Measurements from ENCODE around the gene MOV10.

MOV10 gene

GRCh38 chr1:112675728-112676381, 1.4 kb downstream of the MOV10 start:
- DNase-seq (ENCODE audit: low spot score) = no peak

DNA sequence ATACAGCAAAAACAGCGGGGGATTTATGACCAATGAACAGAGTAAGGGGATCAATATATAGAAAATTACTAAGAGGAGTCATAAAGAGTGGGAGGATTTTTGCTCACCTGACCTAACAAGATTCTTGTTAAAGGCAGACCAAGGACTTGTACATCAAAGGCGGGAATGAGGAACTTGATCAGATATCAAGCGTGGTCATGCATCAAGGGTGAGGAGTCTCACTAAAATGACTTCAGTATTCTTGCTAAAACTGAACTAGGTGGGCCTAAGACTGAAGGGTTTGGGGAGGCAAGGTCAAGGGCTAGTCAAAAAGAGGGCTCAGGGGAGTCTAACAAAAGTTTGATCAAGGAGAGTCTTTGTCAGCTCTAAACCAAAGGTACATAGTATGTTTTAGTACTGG, 2.1 kb downstream of the MOV10 start:
- no peak for DNase-seq (ENCODE audit: low spot score)

- DNase-seq (ENCODE audit: low spot score) = no peak
Measured at GRCh38 chr1:112677501-112677900, 3.0 kb downstream of the MOV10 start.

GRCh38 chr1:112678605-112679004, 4.1 kb downstream of the MOV10 start:
- DNase-seq (ENCODE audit: low spot score) = no peak

DNA sequence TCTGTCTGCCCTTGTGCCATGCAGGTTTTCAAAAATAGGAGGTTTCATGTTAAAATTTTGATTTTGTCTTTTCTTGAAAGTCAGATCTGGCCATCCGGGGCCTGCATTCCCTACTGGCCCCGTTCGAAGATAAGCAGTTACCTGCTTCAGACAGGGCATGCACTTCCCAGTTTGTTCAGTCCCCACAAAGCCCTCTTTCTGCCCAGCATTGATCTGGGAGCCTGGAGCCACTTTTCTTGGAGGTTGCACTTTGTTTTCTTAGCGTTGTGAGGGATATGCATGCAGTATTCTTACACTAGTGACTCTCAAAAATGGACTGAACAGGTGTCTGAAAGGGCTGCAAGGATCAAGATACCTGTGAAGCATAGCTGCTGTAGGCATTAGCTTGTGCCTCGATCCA, 11.5 kb downstream of the MOV10 start:
- DNase-seq (ENCODE audit: low spot score) = no peak

GRCh38 chr1:112686417-112686816, 12.0 kb downstream of the MOV10 start:
- no peak for DNase-seq (ENCODE audit: low spot score)

DNA sequence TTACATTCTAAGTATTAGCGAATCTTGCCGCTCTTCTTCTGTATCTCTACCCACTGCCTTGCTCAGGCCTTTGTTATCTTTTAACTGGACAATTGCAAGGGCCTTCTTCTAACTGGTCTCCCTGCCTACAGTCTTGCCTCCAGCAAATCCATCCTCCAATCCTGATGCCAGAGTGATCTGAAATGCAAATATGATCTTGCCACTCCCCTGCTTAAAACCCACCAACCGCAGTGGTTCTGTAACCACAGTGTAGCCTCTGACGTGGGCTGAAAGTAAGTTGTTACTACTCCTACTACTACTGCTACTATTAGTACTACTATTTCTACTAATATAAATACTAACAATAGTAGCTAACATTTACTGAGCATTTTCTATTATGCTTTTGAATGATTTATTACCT, 12.4 kb downstream of the MOV10 start:
- no peak for DNase-seq (ENCODE audit: low spot score)

DNA sequence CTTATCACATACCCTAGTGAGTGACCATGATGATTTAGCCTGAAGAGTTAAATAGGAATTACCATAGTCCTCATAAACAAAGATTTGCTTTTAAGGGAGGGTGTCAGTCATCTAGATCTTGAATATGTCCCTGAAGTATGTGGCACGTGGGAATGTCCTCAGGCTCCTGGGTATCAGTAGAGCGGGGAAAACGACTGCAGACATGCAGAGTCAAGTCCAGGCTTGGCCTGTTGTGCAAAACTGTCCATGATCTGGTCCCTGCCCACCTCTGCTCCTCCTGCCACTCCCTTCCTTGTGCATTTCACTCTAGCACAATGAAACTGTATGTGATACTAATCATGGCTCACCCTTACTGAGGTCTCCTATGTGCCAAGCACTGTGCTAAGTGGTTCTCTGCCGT, 12.9 kb downstream of the MOV10 start:
- DNase-seq (ENCODE audit: low spot score) = no peak

DNA sequence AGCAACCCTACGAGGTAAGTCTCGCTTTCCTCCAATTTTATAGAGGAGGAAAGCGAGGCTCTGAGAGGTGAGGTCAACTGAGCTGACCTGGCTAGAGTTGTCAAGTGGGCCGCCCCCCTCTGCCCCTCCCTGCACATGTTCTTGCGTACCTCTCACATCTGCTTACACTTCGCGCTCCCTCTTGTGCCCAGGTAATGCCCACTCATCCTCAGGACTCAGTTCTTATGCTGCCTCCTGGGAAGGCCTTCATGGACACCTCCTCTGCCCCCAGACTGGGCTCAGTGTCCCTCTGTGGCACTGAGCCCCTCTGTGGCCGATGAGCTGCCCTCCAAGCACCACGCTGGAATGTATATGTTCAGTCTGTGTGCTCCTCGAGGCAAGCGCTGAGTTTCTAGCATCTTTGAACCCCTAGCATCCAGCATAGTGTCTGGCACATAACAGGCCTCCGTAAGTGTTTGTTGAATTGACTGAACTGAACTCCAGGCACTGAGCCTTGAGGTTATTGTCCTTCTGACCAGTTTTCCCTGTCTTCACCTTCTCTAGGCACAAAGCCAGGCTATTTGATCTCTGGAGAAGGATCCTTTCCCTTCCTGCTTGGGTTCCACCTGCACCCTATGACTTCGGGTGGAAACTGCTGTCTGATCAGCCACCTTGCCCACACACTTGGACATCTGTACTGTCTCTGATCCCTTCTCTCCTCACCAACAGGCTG, 13.5 kb downstream of the MOV10 start:
- no peak for DNase-seq (ENCODE audit: low spot score)

DNA sequence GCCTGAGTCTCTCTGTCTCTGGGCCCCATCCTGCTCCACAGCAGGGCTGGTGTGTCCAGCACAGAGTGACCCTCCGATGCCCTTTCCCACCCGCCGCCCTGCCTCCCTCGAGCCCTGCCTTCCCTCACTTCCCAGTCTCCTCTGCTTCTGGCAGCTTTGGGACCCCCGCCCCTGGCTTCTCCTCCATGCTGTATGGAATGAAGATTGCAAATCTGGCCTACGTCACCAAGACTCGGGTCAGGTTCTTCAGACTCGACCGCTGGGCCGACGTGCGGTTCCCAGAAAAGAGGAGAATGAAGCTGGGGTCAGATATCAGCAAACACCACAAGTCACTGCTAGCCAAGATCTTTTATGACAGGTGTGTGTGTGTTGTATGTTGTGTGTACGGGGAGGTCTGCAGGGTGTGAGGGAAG, 14.3 kb downstream of the MOV10 start:
- no peak for DNase-seq (ENCODE audit: low spot score)

DNA sequence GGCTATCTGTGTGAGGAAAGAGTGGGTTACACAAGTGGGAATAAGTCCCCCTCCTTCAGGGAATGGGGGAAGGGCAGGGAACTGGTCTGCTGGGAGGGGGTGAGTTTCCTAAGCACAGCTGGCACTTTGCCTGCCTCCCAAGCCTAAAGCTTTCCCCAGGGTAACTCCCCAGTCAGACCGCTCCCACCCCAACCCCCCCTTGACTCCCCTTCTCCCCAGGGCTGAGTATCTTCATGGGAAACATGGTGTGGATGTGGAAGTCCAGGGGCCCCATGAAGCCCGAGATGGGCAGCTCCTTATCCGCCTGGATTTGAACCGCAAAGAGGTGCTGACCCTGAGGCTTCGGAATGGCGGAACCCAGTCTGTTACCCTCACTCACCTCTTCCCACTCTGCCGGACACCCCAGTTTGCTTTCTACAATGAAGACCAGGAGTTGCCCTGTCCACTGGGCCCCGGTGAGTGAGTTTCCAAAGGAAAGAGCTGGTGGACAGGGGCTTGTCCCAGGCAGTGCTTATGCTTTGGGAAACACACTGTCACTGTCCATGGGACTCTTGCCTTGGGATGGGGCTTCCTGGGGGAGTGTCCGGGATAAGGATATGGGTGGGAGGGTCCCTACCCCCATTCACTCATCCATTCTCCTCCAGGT, 14.9 kb downstream of the MOV10 start:
- no peak for DNase-seq (ENCODE audit: low spot score)

DNA sequence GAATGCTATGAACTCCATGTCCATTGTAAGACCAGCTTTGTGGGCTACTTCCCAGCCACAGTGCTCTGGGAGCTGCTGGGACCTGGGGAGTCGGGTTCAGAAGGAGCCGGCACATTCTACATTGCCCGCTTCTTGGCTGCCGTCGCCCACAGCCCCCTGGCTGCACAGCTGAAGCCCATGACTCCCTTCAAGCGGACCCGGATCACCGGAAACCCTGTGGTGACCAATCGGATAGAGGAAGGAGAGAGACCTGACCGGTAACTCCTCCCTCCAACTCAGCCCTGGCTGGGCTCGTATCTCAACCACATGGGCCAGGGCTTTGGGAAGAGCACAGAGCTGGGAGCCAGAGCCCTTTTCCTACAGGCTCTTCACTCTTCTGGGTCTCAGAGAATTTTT, 15.4 kb downstream of the MOV10 start:
- no peak for DNase-seq (ENCODE audit: low spot score)

DNA sequence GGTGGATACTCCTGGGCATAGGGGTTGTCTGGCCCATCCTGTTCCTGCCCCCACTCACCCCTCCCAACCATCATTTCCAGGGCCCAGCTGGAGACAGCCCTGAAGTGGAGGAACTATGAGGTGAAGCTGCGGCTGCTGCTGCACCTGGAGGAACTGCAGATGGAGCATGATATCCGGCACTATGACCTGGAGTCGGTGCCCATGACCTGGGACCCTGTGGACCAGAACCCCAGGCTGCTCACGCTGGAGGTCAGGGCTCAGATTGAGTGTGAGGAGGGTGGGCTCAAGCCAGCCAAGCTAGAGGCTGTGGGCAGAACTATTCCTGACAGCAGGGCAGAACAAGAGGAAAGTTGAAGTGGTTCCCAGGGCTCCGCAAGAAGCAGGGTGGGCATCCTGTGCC, 18.2 kb downstream of the MOV10 start:
- DNase-seq (ENCODE audit: low spot score) = no peak

- DNase-seq (ENCODE audit: low spot score) = no peak
Measured at GRCh38 chr1:112693821-112694220, 19.4 kb downstream of the MOV10 start.

DNA sequence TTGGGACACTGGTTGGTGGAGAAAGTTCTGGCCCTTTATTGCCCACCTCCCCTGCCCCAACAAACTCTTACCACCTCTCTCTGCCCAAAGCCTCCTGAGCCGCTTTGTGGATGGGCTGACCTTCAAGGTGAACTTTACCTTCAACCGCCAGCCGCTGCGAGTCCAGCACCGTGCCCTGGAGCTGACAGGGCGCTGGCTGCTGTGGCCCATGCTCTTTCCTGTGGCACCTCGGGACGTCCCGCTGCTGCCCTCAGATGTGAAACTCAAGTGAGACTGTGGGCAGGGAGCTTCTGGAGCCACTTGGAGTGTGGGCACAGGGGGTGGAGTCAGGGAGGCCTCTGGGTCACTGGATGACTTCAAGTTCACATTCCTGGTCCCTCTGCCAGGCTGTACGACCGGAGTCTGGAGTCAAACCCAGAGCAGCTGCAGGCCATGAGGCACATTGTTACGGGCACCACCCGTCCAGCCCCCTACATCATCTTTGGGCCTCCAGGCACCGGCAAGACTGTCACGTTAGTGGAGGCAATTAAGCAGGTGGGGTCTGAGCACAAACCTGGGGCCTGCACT, 20.0 kb downstream of the MOV10 start:
- no peak for DNase-seq (ENCODE audit: low spot score)

- no peak for DNase-seq (ENCODE audit: low spot score)
Measured at GRCh38 chr1:112695276-112695675, 20.8 kb downstream of the MOV10 start.

DNA sequence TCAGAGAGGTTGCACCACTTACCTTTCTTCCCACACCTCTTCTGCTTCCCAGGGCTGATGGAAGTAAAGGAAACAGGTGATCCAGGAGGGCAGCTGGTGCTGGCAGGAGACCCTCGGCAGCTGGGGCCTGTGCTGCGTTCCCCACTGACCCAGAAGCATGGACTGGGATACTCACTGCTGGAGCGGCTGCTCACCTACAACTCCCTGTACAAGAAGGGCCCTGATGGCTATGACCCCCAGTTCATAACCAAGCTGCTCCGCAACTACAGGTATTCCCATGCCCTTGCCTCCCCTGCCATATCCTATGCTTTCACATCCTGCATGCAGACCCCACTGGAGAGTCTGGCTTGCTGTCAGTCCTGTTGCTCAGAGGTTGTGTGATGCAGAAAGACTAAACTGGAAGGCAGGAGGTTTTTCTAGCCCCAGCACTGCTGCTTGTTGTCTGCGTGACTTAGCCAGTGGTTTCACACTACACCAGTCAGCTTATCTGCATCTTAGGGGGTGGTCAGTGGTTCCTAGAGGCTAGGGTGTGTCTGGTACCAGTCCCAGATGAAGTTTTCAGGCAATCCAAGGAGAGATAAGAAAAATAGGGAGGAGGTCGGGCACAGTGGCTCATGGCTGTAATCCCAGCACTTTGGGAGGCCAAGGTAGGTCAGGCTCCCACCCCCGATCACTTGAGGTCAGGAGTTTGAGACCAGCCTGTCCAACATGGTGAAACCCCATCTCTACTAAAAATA, 22.3 kb downstream of the MOV10 start:
- DNase-seq (ENCODE audit: low spot score) = no peak

DNA sequence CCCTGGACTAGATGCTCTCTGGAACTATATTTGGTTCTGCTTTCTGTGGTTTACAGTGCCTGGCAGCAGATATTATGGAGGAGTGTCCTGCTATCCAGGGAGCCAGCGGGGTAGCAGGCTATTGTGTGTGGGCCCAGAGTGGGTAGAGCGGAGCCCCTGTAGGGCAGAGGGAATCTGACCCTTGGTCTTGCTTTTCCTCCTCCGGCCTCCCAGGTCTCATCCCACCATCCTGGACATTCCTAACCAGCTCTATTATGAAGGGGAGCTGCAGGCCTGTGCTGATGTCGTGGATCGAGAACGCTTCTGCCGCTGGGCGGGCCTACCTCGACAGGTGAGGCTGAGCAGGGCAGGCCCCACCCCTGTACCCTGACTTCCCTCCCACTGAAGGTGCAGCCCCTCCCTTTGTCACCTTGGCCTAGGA, 23.3 kb downstream of the MOV10 start:
- no peak for DNase-seq (ENCODE audit: low spot score)

- no peak for DNase-seq (ENCODE audit: low spot score)
Measured at GRCh38 chr1:112698366-112699310, 24.2 kb downstream of the MOV10 start.

DNA sequence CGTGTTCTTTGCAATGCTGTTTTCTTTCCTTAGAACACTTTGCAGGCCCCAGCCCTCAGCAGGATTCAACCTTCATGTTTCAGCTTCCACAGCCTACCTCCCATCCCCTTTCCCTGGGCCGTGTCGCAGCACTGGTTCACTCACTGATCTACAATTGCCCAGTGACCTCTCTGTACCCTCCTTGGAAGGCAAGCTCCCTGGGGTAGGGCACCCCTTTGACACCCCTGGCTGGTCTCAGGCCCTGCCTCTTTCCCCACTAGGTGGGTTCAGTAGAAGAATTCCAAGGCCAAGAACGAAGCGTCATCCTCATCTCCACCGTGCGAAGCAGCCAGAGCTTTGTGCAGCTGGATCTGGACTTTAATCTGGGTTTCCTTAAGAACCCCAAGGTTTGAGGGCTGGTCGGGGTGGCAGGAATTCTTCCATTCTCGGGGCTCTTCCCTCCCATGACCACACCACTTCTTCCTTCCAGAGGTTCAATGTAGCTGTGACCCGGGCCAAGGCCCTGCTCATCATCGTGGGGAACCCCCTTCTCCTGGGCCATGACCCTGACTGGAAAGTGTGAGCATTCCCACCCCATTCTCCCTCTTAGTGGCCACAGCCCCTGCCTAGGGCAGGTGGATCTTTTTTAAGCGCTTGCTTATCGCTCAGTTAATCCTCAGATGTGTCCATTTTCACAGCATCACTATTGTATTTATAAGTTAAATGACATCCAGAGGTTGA, 25.1 kb downstream of the MOV10 start:
- DNase-seq (ENCODE audit: low spot score) = no peak

Measured in germinal center (tissue), 1 donor.